Fibroblast of lung (primary cell): ENCODE data around the gene MAPK8IP3.

Experiments used
- EZH2 ChIP-seq: IDR thresholded peaks from 2 replicates; pipeline ENCODE4 v1.5.1; 2012; ENCODE audit warnings: low read length, control low read depth, mild to moderate bottlenecking; ENCODE audit errors: missing control alignments
- TF ChIP-seq, protein P1 (sequence below), 2 donors: IDR thresholded peaks in 1 of 2; conservative IDR thresholded peaks in 1 of 2; 1 replicate in 1 of 2; 2 replicates in 1 of 2; pipeline ENCODE4 v1.5.1; 2011 to 2012; ENCODE audit warnings: low read length in 2 of 2, control low read depth in 1 of 2, inconsistent platforms in 1 of 2, low read depth in 1 of 2, mild to moderate bottlenecking in 1 of 2

GRCh38 chr16:1772362-1772907 lies 66.4 kb downstream of the MAPK8IP3 start, which contains the start of gene EME2:
- TF ChIP-seq, protein P1, sequence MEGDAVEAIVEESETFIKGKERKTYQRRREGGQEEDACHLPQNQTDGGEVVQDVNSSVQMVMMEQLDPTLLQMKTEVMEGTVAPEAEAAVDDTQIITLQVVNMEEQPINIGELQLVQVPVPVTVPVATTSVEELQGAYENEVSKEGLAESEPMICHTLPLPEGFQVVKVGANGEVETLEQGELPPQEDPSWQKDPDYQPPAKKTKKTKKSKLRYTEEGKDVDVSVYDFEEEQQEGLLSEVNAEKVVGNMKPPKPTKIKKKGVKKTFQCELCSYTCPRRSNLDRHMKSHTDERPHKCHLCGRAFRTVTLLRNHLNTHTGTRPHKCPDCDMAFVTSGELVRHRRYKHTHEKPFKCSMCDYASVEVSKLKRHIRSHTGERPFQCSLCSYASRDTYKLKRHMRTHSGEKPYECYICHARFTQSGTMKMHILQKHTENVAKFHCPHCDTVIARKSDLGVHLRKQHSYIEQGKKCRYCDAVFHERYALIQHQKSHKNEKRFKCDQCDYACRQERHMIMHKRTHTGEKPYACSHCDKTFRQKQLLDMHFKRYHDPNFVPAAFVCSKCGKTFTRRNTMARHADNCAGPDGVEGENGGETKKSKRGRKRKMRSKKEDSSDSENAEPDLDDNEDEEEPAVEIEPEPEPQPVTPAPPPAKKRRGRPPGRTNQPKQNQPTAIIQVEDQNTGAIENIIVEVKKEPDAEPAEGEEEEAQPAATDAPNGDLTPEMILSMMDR (conservative IDR thresholded peaks at IDR 0.05 in 1 of 2, IDR thresholded peaks at IDR 0.05 in 1 of 2; ENCODE audit: low read depth in 1 of 2, low read length in 2 of 2) = no peak
- no peak for TF ChIP-seq EZH2
